Parathyroid adenoma (tissue), 2 donors: ENCODE measurements around the gene ANKHD1.

ENCODE experiments used
- H2AFZ ChIP-seq: fragments of 300-600 bp; sonication (generic); one replicate; pipeline ENCODE4 v1.7.0; 2017; ENCODE audit warnings: antibody characterized with exemption, mild to moderate bottlenecking
- H3K27ac ChIP-seq: fragments of 300-600 bp; sonication (generic); one replicate; pipeline ENCODE4 v1.7.0; 2017
- H3K27me3 ChIP-seq: fragments of 300-600 bp; sonication (generic); one replicate; pipeline ENCODE4 v1.7.0; 2017; ENCODE audit warnings: low read length; ENCODE audit not compliant: control insufficient read depth, insufficient read depth
- H3K36me3 ChIP-seq: fragments of 300-600 bp; sonication (generic); one replicate; pipeline ENCODE4 v1.7.0; 2017; ENCODE audit warnings: low read length; ENCODE audit not compliant: control insufficient read depth, insufficient read depth
- H3K4me1 ChIP-seq: fragments of 300-600 bp; sonication (generic); one replicate; pipeline ENCODE4 v1.7.0; 2017; ENCODE audit warnings: control low read depth
- H3K4me2 ChIP-seq: fragments of 300-600 bp; sonication (generic); one replicate; pipeline ENCODE4 v1.7.0; 2017; ENCODE audit warnings: low read length
- H3K4me3 ChIP-seq: fragments of 300-600 bp; sonication (generic); one replicate; pipeline ENCODE4 v1.7.0; 2017; ENCODE audit warnings: low read depth, low read length
- H3K79me2 ChIP-seq: fragments of 300-600 bp; sonication (generic); one replicate; pipeline ENCODE4 v1.7.0; 2017; ENCODE audit warnings: control low read depth
- H3K9ac ChIP-seq: fragments of 300-600 bp; sonication (generic); one replicate; pipeline ENCODE4 v1.7.0; 2017; ENCODE audit warnings: mild to moderate bottlenecking
- H3K9me3 ChIP-seq: fragments of 300-600 bp; sonication (generic); one replicate; pipeline ENCODE4 v1.7.0; 2017; ENCODE audit warnings: low read length; ENCODE audit not compliant: control insufficient read depth
- TF ChIP-seq, protein P1 (sequence below): fragments of 300-600 bp; sonication (generic); IDR thresholded peaks from one replicate; pipeline ENCODE4 v1.7.0; 2017; ENCODE audit warnings: antibody characterized with exemption, mild to moderate bottlenecking
- donor health status: primary hyperparathyroidism.

ANKHD1 gene

DNA sequence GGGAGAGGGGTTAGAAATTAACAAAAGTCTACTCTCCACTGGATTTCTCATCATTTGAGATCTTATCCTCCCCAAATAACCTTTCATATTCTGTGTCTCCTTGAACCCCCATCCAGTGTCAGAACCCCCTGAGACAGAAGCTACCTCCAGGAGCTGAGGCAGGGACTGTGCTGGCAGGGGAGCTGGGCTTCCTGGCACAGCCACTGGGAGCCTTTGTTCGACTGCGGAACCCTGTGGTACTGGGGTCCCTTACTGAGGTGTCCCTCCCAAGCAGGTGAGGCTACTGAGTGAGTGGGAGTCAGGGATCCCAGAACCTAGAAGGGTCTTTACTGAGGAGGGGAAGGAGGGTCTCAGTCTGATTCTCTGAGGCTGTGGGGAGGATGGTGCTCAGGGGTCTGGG is 39.7 kb upstream of the ANKHD1 start:
- Histone ChIP-seq H3K9me3 (no peaks in the 10 kb centered on the region), H3K4me2 (no peak overlapping the region), H3K4me1 (peaks cover 3% of the 10 kb centered on the region), H3K4me3 (no peak overlapping the region), H3K27ac (no peak overlapping the region), H3K27me3 (no peaks in the 10 kb centered on the region), H2AFZ (no peak overlapping the region), H3K79me2 (no peaks in the 10 kb centered on the region), H3K36me3 (no peaks in the 10 kb centered on the region), H3K9ac (no peak overlapping the region)
- TF ChIP-seq, protein P1, sequence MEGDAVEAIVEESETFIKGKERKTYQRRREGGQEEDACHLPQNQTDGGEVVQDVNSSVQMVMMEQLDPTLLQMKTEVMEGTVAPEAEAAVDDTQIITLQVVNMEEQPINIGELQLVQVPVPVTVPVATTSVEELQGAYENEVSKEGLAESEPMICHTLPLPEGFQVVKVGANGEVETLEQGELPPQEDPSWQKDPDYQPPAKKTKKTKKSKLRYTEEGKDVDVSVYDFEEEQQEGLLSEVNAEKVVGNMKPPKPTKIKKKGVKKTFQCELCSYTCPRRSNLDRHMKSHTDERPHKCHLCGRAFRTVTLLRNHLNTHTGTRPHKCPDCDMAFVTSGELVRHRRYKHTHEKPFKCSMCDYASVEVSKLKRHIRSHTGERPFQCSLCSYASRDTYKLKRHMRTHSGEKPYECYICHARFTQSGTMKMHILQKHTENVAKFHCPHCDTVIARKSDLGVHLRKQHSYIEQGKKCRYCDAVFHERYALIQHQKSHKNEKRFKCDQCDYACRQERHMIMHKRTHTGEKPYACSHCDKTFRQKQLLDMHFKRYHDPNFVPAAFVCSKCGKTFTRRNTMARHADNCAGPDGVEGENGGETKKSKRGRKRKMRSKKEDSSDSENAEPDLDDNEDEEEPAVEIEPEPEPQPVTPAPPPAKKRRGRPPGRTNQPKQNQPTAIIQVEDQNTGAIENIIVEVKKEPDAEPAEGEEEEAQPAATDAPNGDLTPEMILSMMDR, result no peak

DNA sequence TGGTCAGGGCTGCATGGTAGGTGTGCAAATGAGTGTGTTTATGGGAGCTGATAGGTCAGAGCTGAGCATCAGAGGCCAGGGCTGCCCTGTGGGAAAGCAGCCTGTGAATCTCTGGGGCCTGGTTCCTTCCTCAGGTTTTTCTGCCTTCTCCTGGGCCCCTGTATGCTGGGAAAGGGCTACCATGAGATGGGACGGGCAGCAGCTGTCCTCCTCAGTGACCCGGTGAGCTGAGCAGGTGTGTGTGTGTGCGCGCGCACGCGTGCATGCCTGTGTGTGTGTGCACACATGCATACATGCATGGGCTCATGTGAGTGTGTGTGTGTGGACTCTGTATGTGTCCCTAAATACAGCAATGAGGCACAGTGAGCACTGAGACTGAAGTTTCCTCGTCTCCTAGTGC is 39.3 kb upstream of the ANKHD1 start:
- Histone ChIP-seq H3K4me1 (peaks cover 3% of the 10 kb centered on the region), H2AFZ (no peak overlapping the region), H3K36me3 (no peaks in the 10 kb centered on the region), H3K27ac (no peak overlapping the region), H3K4me3 (no peak overlapping the region), H3K27me3 (no peaks in the 10 kb centered on the region), H3K9me3 (no peaks in the 10 kb centered on the region), H3K79me2 (no peaks in the 10 kb centered on the region), H3K9ac (no peak overlapping the region), H3K4me2 (no peak overlapping the region)
- TF ChIP-seq, protein P1, result no peak

- no peak overlapping the region for H3K9ac ChIP-seq
- H3K4me2 ChIP-seq, result peak overlapping the region; percentile 70
- no peak overlapping the region for H3K27ac ChIP-seq
- no peaks in the 10 kb centered on the region for H3K79me2 ChIP-seq
- peak overlapping the region; percentile 65 for H2AFZ ChIP-seq
- peak overlapping the region; percentile 28 for H3K4me3 ChIP-seq
- no peaks in the 10 kb centered on the region for H3K36me3 ChIP-seq
- H3K27me3 ChIP-seq, result no peaks in the 10 kb centered on the region
- no peaks in the 10 kb centered on the region for H3K9me3 ChIP-seq
- TF ChIP-seq, protein P1, result peak; percentile 96
- no peaks in the 10 kb centered on the region for H3K4me1 ChIP-seq
Measured at GRCh38 chr5:140362875-140363630, 38.6 kb upstream of the ANKHD1 start.

GRCh38 chr5:140363631-140364471 is 37.8 kb upstream of the ANKHD1 start:
- H3K27me3 ChIP-seq, result no peaks in the 10 kb centered on the region
- peak overlapping the region; percentile 28 for H3K4me3 ChIP-seq
- no peaks in the 10 kb centered on the region for H3K36me3 ChIP-seq
- no peaks in the 10 kb centered on the region for H3K4me1 ChIP-seq
- peak overlapping the region; percentile 65 for H2AFZ ChIP-seq
- H3K79me2 ChIP-seq, result no peaks in the 10 kb centered on the region
- TF ChIP-seq, protein P1, result no peak
- H3K4me2 ChIP-seq, result peak overlapping the region; percentile 70
- no peaks in the 10 kb centered on the region for H3K9me3 ChIP-seq
- no peak overlapping the region for H3K9ac ChIP-seq
- H3K27ac ChIP-seq, result no peak overlapping the region
